ENCODE data around the gene RNU1-4.
"Not testable (repeated sequence)": the region's sequence is repeated elsewhere in the genome, so short reads cannot be mapped to it uniquely, and the experiment has no call there.

RNU1-4 gene
- total RNA-seq: 0.48 to 0.74 reads per million in 2 experiments

GRCh38 chr1:16740047-16740964, at the start of gene RNU1-4:
Gene RNU1-4, plus strand, starts transcription at chr1:16740516.
- not testable (repeated sequence) for DNase-seq (ENCODE audit: low read depth)

- DNase-seq (ENCODE audit: low read depth): not testable (repeated sequence)
Measured at GRCh38 chr1:16690971-16691682, 49.2 kb upstream of the RNU1-4 start.

GRCh38 chr1:16692283-16692682, 48.0 kb upstream of the RNU1-4 start:
- not testable (repeated sequence) for DNase-seq (ENCODE audit: low read depth)

GRCh38 chr1:16692717-16693448, 47.4 kb upstream of the RNU1-4 start:
- not testable (repeated sequence) for DNase-seq (ENCODE audit: low read depth)

- DNase-seq (ENCODE audit: low read depth): not testable (repeated sequence)
Measured at GRCh38 chr1:16693449-16694307, 46.6 kb upstream of the RNU1-4 start.

DNA sequence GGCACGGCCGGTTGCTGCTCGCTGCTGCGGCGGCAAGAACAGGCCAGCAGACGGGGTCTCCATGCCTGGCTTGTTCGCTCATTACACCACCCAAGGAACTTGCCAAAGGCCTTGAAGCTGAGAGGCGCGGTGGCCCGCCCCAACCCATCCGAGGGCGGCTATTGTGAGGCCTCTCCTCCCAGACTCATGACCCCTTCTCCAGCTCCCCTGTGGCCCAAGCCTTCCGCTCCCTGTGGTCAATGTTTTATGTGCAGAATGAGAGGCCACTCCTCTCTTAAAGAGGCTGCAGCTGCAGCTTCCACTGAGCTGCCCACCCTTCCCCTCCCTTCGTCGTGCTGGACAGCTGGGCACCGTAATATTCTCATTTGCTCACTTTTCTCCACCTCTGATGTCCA, 46.0 kb upstream of the RNU1-4 start:
- not testable (repeated sequence) for DNase-seq (ENCODE audit: low read depth)

DNA sequence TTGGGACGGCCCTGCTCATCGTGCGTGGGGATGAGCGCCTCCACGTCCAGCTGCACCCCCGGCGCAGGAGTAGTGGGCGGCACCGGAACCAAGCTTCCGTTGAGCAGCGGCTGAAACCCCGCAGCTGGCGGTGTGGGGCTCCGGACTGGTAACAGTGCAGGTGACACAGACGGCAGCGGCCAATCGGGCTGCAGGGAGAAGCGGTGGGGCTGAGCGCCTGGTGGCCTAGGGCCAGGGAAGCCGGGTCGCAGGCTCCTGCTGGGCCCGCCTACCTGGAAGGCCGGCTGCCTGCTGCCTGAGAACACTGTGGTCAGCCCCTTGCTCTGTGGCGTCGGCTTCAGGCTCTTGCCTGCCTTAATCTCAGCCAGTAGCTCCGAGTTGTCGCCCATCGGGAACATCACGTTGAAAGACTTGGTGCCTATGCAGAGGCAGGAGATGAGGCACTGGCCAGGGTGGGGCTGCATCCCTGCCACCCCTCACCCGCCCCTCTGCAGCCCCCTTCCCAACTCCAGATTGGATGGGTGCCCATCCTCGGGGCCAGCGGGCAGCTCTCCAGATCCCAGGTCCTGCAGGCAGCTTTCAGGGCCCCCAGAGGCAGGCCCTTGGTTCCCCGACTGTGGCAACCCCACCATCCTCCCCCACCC, 43.7 kb upstream of the RNU1-4 start:
- DNase-seq (ENCODE audit: low read depth): not testable (repeated sequence)

DNA sequence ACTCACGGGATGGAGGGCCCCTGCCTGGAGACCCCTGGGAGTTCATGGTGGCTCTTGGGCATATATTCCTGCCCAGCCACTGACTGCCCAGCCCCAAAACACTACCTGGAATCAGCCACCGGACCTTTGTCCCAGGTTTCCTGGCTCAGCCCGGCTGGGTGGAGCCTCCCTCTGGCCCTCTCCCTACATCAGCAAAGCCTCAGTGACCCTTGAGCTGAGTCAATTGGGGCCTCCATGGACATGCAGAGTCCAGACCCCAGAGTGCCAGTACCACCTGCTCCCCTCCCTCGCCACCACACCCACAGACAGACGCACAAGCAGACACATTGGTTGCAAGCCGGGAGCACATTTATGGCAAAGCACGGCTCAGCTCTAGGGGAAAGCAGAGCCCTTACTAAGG, 43.2 kb upstream of the RNU1-4 start:
- DNase-seq (ENCODE audit: low read depth): not testable (repeated sequence)

DNA sequence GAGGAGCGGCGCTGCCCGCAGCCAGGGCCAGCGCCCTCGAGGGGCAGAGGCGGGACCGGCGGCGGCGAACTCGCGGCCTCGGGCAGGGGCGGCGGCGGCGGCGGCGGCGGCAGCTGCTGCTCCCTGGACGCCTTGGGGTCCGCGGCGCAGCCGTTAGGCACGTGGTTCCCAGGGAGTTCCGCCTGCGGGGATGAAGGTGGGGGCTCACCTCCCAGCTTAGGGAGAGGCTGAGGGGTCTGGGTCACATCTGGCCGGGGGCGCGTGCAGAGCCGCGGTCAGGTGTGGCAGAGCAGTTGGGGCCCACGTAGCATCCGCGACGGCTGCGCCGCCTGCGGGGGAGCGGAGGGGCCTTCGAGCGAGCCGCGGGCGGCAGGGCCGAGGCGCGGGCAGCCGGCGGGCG, 40.9 kb upstream of the RNU1-4 start:
- DNase-seq (ENCODE audit: low read depth): not testable (repeated sequence)

DNA sequence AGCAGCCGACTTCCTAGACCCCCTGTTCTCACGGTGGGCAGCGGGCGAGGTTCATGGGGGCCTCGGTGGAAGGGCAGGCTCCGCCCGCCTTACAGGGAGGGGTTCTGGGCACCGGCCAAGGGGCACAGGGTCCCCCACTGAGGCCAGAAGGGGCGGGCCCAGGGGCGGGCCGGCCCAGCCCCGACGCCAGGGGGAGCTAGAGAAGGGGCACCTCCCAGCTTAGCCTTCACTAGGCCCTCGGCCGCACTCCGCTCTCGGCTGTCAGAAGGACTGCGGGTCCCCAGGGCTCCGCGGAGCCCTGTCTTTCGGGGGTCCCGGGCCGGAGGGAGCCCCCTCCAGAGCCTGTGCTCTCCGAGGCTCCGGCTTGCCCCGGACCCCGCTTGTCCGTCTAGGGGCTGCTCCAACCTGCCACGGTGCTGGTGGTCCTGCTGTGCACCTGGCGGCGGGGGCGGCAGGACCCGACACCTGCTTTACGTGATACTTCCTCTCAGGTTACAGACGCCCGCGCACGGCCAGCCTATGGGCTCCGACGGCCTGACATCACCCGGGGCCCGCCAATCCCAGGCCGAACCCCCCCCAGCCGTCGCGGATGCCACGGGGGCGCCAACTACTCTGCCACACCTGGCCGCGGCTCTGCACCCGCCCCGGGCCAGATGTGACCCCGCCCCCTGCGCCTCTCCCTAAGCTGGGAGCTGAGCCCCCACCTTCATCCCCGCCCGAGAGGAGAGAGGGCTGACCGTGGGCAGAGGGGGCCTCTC, 40.0 kb upstream of the RNU1-4 start:
- DNase-seq (ENCODE audit: low read depth): not testable (repeated sequence)

- DNase-seq (ENCODE audit: low read depth): not testable (repeated sequence)
Measured at GRCh38 chr1:16701189-16701588, 39.1 kb upstream of the RNU1-4 start.

DNA sequence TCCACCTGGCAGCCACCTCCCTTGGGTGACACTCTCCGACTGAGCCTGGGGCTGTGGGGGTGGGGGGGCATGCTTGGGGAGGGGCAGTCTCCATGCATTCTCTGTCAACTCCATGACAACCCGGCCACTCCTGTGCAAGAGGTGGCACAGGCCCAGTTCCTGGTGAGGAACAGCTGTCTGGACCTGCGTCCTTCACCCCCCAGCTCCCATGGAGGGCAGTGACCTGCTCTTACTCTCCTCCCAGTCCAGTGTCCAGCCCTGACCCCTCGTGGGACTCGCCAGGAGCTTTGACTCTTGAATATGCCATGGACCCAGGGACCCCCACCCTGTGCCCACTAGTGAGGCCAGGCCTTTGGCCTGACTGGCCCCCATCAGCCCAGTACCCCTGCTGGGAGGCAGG, 38.0 kb upstream of the RNU1-4 start:
- not testable (repeated sequence) for DNase-seq (ENCODE audit: low read depth)

DNA sequence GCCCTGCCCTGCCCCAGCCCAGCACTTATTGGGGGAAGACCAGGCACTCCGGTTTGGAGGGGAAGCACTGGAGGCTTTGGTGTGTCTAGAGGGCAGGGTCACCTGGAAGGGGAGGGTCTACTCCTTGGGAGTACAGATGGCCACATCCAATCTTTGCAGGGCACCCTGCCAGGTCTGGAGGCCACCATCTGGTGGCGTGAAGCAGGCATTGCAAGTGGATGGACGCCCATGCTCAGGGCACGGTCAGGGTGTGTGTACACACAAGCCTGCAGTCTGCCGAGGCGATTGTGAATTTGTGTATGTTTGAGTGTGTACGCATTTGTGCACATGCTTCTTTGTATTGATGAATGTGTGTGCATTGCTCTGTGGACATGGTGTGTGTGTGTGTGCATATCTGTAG, 37.2 kb upstream of the RNU1-4 start:
- not testable (repeated sequence) for DNase-seq (ENCODE audit: low read depth)

DNA sequence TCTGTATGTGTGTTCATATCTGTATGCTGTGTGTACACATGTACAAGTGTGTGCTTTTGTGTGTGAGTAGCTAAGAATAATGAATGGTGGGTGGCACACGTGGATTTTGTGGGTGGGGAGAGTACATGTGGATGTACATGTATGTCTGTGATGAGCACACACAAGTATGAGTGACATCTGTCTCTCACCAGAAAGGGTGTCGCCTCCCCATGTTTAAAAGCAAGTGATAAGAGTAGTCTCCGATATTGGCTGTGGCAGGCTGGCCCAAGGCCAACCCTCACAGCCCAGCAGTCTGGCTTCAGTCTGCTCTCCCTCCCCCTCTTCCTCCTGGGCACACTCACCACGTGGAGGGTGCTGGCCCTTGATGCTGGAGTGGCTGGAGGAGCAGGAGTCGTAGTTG, 36.7 kb upstream of the RNU1-4 start:
- not testable (repeated sequence) for DNase-seq (ENCODE audit: low read depth)

- DNase-seq (ENCODE audit: low read depth): not testable (repeated sequence)
Measured at GRCh38 chr1:16704076-16704475, 36.2 kb upstream of the RNU1-4 start.

DNA sequence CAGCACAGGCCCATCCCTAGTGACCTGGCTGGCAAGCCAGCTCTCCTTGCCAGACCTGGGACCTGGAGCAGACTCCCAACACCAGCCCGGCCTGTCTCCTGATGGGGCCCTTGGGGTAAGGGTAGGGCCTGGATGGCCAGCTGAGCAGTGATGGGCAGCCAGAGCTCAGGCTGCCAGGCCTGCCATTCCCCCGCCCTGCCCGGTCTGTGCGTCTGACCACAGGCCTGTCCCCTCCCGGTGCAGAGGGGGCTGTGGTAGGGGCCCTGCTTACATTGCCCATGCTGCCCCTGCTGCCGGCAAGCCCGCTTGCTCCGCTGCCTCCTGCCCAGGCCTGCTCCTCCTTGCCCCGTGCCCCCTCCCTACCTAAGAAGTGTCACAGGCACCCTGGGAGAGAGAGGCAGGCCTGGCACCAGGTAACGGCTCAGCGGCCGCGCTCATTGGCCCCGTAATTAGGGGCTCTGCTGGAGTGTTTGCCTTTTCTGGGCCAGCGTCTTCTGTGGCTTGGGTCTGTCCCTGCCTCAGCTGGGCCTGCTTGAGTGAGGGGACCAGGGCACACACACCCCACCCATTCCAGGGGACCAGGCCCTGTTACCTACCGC, 35.7 kb upstream of the RNU1-4 start:
- not testable (repeated sequence) for DNase-seq (ENCODE audit: low read depth)

- DNase-seq (ENCODE audit: low read depth): not testable (repeated sequence)
Measured at GRCh38 chr1:16706302-16706701, 34.0 kb upstream of the RNU1-4 start.

DNA sequence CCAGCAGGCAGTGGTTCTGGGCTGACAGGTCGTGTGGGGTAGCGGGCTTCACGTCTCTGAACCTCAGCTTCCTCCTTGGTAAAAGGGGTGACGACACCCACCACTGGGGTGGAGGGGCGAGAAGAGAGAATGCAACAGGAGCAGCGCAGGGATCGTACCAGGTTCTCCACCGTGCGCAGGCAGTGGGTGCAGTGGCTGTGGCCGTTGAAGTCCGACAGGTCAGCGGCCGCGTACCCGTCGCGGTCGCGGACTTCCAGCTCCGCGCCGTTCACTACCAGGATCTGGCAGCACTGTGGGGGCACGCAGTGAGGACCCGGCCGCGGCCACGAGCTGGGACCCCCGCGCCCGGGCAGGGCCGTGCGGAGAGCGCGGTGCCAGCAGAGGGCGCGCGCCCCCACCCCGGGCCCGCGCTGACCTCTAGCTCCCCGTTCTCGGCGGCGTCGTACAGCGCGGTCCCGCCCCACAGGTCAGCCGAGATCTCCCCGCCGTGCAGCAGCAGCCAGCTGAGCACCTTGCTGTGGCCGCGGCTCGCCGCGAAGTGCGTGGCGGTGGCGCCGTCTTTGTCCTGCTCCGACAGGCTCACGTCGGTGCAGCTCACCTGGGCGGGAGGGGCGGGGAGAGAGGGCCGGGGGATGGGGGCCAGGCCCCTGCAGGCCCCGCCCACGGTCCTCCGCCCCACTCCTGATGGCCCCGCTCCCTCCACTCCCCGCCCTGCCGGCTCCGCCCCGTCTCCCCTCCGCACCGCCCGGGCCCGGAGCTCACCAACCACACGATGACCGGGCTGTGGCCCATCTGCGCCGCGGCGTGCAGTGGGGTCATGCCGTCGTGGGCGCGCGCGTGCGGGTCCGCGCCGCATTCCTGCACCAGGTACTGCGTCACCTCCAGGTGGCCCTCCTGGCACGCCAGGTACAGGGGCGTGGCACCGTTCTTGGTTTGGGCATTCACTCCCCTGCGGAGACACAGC, 32.9 kb upstream of the RNU1-4 start:
- not testable (repeated sequence) for DNase-seq (ENCODE audit: low read depth)
